ENCODE results near the gene GALNT13.

The GALNT13 gene

DNA sequence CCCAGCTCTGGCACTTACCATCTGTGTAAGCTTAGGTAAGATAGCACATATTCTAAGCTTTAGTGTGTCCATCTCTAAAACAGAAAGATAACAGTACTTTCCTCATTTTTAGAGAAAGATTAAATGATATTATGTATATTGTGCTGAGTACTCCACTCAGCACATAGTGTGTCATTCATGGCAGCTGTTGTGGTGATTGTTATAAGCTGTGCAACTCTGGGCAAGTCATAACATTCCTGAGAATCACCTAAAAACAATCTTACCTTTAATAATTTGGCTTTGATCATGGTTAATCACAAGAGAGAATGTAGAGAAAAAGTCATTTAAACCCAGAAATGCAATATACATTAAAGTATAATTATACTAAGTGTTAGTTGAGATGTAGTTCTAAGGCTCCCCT lies 391.5 kb downstream of the GALNT13 start:
- no peak overlapping the region for H3K4me3 ChIP-seq (ENCODE audit: low read length)
- no peaks in the 10 kb centered on the region for H3K36me3 ChIP-seq (ENCODE audit: control insufficient read depth, low read depth, low read length)
- no peaks in the 10 kb centered on the region for H3K4me1 ChIP-seq (ENCODE audit: control insufficient read depth, low read depth, low read length)
- no peak overlapping the region for H3K9ac ChIP-seq (ENCODE audit: low read length)
- H3K27me3 ChIP-seq (ENCODE audit: control insufficient read depth, insufficient read depth, low read length), result no peaks in the 10 kb centered on the region
- H3K9me3 ChIP-seq (ENCODE audit: control insufficient read depth, low read depth, low read length), result no peaks in the 10 kb centered on the region
- H3K27ac ChIP-seq (ENCODE audit: low read length), result no peak overlapping the region

DNA sequence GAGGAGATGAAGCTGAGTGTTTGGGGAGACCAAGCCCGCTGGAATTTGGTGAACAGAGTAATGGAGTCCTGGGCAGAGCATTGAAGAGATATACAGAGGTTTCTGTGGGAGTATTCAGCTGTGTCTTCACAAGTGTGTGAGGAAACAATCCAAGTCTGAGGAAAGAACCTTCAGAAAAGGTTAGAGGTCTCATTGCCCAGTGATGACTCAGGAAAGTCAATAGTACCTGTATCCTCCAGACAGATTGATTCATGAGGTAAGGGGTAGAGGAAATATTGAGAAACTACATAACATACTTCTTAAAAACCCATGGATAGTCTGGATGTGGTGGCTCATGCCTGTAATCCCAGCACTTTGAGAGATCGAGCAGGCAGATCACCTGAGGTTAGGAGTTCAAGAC lies 392.3 kb downstream of the GALNT13 start:
- Histone ChIP-seq H3K9ac (ENCODE audit: low read length) (no peak overlapping the region), H3K4me1 (ENCODE audit: control insufficient read depth, low read depth, low read length) (no peaks in the 10 kb centered on the region), H3K9me3 (ENCODE audit: control insufficient read depth, low read depth, low read length) (no peaks in the 10 kb centered on the region), H3K27ac (ENCODE audit: low read length) (no peak overlapping the region), H3K4me3 (ENCODE audit: low read length) (no peak overlapping the region), H3K36me3 (ENCODE audit: control insufficient read depth, low read depth, low read length) (no peaks in the 10 kb centered on the region), H3K27me3 (ENCODE audit: control insufficient read depth, insufficient read depth, low read length) (no peaks in the 10 kb centered on the region)

DNA sequence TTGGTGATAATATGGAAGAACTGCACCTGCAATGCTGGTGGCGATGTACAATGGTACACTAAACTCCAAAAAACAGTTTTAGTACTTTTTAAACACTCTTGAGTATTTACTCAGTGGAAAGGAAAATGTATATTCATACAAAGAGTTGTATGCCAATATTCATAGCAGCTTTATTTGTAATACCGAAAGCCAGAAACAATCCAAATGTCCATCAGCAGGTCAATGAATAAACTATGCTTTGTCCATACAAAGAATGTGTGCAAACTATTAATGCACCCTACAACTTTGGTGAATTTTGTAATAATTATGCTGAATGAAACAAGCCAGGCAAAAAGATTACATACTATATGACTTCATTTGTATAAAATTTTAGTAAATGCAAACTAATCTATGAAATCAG lies 396.3 kb downstream of the GALNT13 start:
- Histone ChIP-seq H3K27ac (ENCODE audit: low read length) (no peak overlapping the region), H3K4me1 (ENCODE audit: control insufficient read depth, low read depth, low read length) (no peaks in the 10 kb centered on the region), H3K27me3 (ENCODE audit: control insufficient read depth, insufficient read depth, low read length) (no peaks in the 10 kb centered on the region), H3K9ac (ENCODE audit: low read length) (no peak overlapping the region), H3K36me3 (ENCODE audit: control insufficient read depth, low read depth, low read length) (no peaks in the 10 kb centered on the region), H3K4me3 (ENCODE audit: low read length) (no peak overlapping the region), H3K9me3 (ENCODE audit: control insufficient read depth, low read depth, low read length) (no peaks in the 10 kb centered on the region)

- H3K9ac ChIP-seq (ENCODE audit: low read length), result no peak overlapping the region
- H3K36me3 ChIP-seq (ENCODE audit: control insufficient read depth, low read depth, low read length), result no peaks in the 10 kb centered on the region
- H3K4me3 ChIP-seq (ENCODE audit: low read length), result no peak overlapping the region
- peaks cover 3% of the 10 kb centered on the region for H3K9me3 ChIP-seq (ENCODE audit: control insufficient read depth, low read depth, low read length)
- no peaks in the 10 kb centered on the region for H3K27me3 ChIP-seq (ENCODE audit: control insufficient read depth, insufficient read depth, low read length)
- no peak overlapping the region for H3K27ac ChIP-seq (ENCODE audit: low read length)
- peaks cover 4% of the 10 kb centered on the region for H3K4me1 ChIP-seq (ENCODE audit: control insufficient read depth, low read depth, low read length)
These were observed 408.8 kb downstream of the GALNT13 start for GRCh38 chr2:154280543-154280942.

- no peaks in the 10 kb centered on the region for H3K36me3 ChIP-seq (ENCODE audit: control insufficient read depth, low read depth, low read length)
- no peak overlapping the region for H3K9ac ChIP-seq (ENCODE audit: low read length)
- no peak overlapping the region for H3K4me3 ChIP-seq (ENCODE audit: low read length)
- no peak overlapping the region for H3K27ac ChIP-seq (ENCODE audit: low read length)
- H3K27me3 ChIP-seq (ENCODE audit: control insufficient read depth, insufficient read depth, low read length), result no peaks in the 10 kb centered on the region
- H3K9me3 ChIP-seq (ENCODE audit: control insufficient read depth, low read depth, low read length), result no peaks in the 10 kb centered on the region
- no peaks in the 10 kb centered on the region for H3K4me1 ChIP-seq (ENCODE audit: control insufficient read depth, low read depth, low read length)
These were observed 418.1 kb downstream of the GALNT13 start for GRCh38 chr2:154289870-154290269.

DNA sequence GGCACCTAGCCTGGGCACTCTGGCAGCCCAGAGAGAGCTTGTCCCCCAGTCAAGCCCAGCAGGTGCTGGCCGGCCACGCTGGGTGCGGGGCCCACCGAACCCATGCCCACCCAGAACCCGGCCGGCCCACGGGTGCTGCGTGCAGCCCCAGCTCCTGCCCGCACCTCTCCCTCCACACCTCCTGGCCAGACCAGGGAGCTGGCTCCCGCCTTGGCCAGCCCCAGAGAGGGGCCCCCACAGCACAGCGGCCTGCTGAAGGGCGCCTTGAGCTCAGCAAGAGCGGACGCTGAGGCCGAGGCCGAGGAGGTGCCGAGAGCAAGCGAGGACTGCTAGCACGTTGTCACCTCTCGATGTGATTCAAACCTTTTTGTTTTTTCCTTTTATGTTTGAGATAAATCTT lies 419.8 kb downstream of the GALNT13 start:
- Histone ChIP-seq H3K9me3 (ENCODE audit: control insufficient read depth, low read depth, low read length) (no peaks in the 10 kb centered on the region), H3K4me1 (ENCODE audit: control insufficient read depth, low read depth, low read length) (no peaks in the 10 kb centered on the region), H3K9ac (ENCODE audit: low read length) (no peak overlapping the region), H3K36me3 (ENCODE audit: control insufficient read depth, low read depth, low read length) (no peaks in the 10 kb centered on the region), H3K27ac (ENCODE audit: low read length) (no peak overlapping the region), H3K4me3 (ENCODE audit: low read length) (no peak overlapping the region), H3K27me3 (ENCODE audit: control insufficient read depth, insufficient read depth, low read length) (no peaks in the 10 kb centered on the region)

DNA sequence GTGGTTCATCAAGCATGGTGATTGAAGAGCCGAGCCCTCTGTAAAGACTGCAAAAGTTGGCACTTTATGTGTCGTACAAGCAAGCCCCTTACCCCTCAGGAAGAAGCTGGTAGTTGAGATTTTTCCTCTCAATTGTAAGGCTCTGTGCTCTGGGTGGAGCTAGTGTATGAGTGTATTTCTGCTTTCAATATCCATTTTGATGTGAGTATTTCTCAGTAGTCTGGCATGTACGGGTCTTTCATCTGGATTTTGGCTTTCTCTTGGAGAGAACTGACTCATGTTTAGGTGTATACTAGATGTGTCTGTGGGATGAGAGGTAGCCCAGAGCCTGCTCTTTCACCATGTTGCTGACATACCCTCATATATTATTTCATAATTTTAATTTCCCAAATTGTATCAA lies 420.2 kb downstream of the GALNT13 start:
- no peak overlapping the region for H3K9ac ChIP-seq (ENCODE audit: low read length)
- no peaks in the 10 kb centered on the region for H3K27me3 ChIP-seq (ENCODE audit: control insufficient read depth, insufficient read depth, low read length)
- H3K9me3 ChIP-seq (ENCODE audit: control insufficient read depth, low read depth, low read length), result no peaks in the 10 kb centered on the region
- H3K36me3 ChIP-seq (ENCODE audit: control insufficient read depth, low read depth, low read length), result no peaks in the 10 kb centered on the region
- H3K4me3 ChIP-seq (ENCODE audit: low read length), result no peak overlapping the region
- no peak overlapping the region for H3K27ac ChIP-seq (ENCODE audit: low read length)
- H3K4me1 ChIP-seq (ENCODE audit: control insufficient read depth, low read depth, low read length), result no peaks in the 10 kb centered on the region

DNA sequence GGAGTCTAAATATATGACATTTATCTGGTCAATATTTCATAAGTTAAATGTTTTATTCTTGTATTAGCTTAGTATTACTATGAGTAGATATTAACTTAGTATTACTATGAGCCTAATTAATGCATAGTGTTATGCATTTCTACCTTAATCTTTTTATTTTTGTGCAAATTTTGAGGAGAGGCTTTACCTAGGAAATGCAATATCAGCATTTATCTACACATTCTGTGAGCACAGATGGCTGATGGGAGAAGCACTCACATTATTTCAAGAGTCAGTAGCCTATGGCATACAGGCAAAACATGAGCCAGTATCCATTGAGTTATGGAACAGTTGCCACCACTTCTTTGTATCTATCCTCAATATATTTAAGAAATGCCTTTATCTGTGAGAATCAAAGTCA lies 422.1 kb downstream of the GALNT13 start:
- H3K36me3 ChIP-seq (ENCODE audit: control insufficient read depth, low read depth, low read length), result no peaks in the 10 kb centered on the region
- no peak overlapping the region for H3K4me3 ChIP-seq (ENCODE audit: low read length)
- H3K9me3 ChIP-seq (ENCODE audit: control insufficient read depth, low read depth, low read length), result no peaks in the 10 kb centered on the region
- no peaks in the 10 kb centered on the region for H3K4me1 ChIP-seq (ENCODE audit: control insufficient read depth, low read depth, low read length)
- H3K9ac ChIP-seq (ENCODE audit: low read length), result no peak overlapping the region
- no peak overlapping the region for H3K27ac ChIP-seq (ENCODE audit: low read length)
- no peaks in the 10 kb centered on the region for H3K27me3 ChIP-seq (ENCODE audit: control insufficient read depth, insufficient read depth, low read length)

DNA sequence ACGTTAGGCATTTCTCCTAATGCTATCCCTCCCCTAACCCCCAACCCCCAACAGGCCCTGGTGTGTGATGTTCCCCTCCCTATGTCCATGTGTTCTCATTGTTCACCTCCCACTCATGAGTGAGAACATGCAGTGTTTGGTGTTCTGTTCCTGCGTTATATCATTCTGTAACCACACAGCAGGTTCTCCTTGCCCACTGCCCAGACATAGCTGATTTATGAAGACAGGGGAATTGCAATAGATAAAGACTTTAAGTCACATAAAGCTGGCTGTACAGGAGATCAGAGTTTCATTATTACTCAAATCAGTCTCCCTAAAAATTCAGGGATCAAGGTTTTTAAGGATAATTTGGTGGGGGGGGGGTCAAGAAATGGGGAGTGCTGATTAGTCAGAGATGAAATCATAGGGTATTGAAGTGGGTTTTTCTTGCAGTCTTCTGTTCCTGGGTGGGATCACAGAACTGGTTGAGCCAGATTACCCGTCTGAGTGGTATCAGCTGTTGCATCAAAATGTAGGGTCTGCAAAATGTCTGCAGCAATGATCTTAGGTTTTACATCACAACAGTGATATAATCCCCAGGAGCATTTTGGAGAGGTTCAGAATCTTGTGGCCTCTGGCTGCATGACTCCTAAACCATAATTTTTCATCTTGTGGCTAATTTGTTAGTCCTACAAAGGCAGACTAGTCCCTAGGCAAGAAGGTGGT lies 434.7 kb downstream of the GALNT13 start:
- no peaks in the 10 kb centered on the region for H3K4me1 ChIP-seq (ENCODE audit: control insufficient read depth, low read depth, low read length)
- H3K9ac ChIP-seq (ENCODE audit: low read length), result no peak overlapping the region
- H3K4me3 ChIP-seq (ENCODE audit: low read length), result no peak overlapping the region
- no peak overlapping the region for H3K27ac ChIP-seq (ENCODE audit: low read length)
- H3K36me3 ChIP-seq (ENCODE audit: control insufficient read depth, low read depth, low read length), result no peaks in the 10 kb centered on the region
- no peaks in the 10 kb centered on the region for H3K9me3 ChIP-seq (ENCODE audit: control insufficient read depth, low read depth, low read length)
- H3K27me3 ChIP-seq (ENCODE audit: control insufficient read depth, insufficient read depth, low read length), result no peaks in the 10 kb centered on the region

DNA sequence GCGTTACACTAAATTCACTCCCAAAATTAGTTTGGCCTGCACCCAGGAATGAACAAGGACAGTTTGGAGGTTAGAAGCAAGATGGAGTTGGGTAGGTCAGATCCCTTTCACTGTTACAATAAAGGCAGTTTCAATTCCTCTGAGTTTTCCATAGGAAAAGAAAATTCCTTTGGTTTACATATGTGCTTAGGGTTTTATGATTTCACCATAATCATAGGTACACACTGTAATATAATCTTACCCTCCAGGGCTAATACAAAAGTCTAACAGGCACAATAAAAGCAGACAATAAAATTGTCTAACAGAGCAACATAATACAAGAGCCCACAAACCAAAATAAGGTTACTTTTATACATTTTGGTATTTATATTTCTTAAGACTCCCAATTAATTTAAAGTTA lies 435.3 kb downstream of the GALNT13 start:
- H3K4me3 ChIP-seq (ENCODE audit: low read length), result no peak overlapping the region
- H3K36me3 ChIP-seq (ENCODE audit: control insufficient read depth, low read depth, low read length), result no peaks in the 10 kb centered on the region
- H3K27me3 ChIP-seq (ENCODE audit: control insufficient read depth, insufficient read depth, low read length), result no peaks in the 10 kb centered on the region
- H3K9ac ChIP-seq (ENCODE audit: low read length), result no peak overlapping the region
- H3K9me3 ChIP-seq (ENCODE audit: control insufficient read depth, low read depth, low read length), result no peaks in the 10 kb centered on the region
- no peaks in the 10 kb centered on the region for H3K4me1 ChIP-seq (ENCODE audit: control insufficient read depth, low read depth, low read length)
- no peak overlapping the region for H3K27ac ChIP-seq (ENCODE audit: low read length)

- no peak overlapping the region for H3K4me3 ChIP-seq (ENCODE audit: low read length)
- H3K9ac ChIP-seq (ENCODE audit: low read length), result no peak overlapping the region
- H3K27ac ChIP-seq (ENCODE audit: low read length), result no peak overlapping the region
- H3K9me3 ChIP-seq (ENCODE audit: control insufficient read depth, low read depth, low read length), result no peaks in the 10 kb centered on the region
- no peaks in the 10 kb centered on the region for H3K27me3 ChIP-seq (ENCODE audit: control insufficient read depth, insufficient read depth, low read length)
- no peaks in the 10 kb centered on the region for H3K4me1 ChIP-seq (ENCODE audit: control insufficient read depth, low read depth, low read length)
- no peaks in the 10 kb centered on the region for H3K36me3 ChIP-seq (ENCODE audit: control insufficient read depth, low read depth, low read length)
These were observed 452.9 kb downstream of the GALNT13 start for GRCh38 chr2:154324601-154325000.

DNA sequence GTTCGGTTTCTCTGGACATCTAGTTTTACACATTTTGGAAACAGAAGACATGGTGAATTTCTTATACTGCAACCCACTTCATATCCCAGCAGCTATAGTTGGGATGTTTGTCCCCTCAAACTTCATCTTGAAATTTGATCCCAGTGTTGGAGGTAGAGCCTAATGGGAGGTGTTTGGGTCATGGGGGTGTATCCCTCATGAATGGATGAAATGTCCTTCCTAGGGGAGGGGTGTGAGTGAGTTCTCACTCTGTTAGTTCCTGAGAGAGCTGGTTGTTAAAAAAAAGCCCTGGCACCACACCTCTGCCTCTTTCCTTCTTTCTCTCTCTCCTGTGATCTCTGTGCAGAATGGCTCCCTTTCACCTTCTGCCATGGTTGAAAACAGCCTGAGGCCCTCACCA lies 457.8 kb downstream of the GALNT13 start:
- Histone ChIP-seq H3K27me3 (ENCODE audit: control insufficient read depth, insufficient read depth, low read length) (no peaks in the 10 kb centered on the region), H3K4me1 (ENCODE audit: control insufficient read depth, low read depth, low read length) (no peaks in the 10 kb centered on the region), H3K27ac (ENCODE audit: low read length) (no peak overlapping the region), H3K9ac (ENCODE audit: low read length) (no peak overlapping the region), H3K9me3 (ENCODE audit: control insufficient read depth, low read depth, low read length) (no peaks in the 10 kb centered on the region), H3K36me3 (ENCODE audit: control insufficient read depth, low read depth, low read length) (no peaks in the 10 kb centered on the region), H3K4me3 (ENCODE audit: low read length) (no peak overlapping the region)
